Vagina (tissue), 2 donors: ENCODE data around the gene PLPP1.

Source experiments
- POLR2A ChIP-seq, 2 donors: fragments of 450-650 bp; IDR thresholded peaks; one replicate each; pipeline ENCODE4 v1.6.1; 2017; ENCODE audit warnings: antibody characterized with exemption in 2 of 2, mild to moderate bottlenecking in 2 of 2, moderate library complexity in 2 of 2
- TF ChIP-seq, protein P1 (sequence below), 3 experiments: fragments of 450-650 bp in 2 of 3; fragments of 200-600 bp in 1 of 3; sonication (generic) in 1 of 3; IDR thresholded peaks; one replicate each; pipeline ENCODE4 v1.5.1; 2017 to 2019; ENCODE audit warnings: antibody characterized with exemption in 3 of 3, mild to moderate bottlenecking in 2 of 3, moderate library complexity in 2 of 3

DNA sequence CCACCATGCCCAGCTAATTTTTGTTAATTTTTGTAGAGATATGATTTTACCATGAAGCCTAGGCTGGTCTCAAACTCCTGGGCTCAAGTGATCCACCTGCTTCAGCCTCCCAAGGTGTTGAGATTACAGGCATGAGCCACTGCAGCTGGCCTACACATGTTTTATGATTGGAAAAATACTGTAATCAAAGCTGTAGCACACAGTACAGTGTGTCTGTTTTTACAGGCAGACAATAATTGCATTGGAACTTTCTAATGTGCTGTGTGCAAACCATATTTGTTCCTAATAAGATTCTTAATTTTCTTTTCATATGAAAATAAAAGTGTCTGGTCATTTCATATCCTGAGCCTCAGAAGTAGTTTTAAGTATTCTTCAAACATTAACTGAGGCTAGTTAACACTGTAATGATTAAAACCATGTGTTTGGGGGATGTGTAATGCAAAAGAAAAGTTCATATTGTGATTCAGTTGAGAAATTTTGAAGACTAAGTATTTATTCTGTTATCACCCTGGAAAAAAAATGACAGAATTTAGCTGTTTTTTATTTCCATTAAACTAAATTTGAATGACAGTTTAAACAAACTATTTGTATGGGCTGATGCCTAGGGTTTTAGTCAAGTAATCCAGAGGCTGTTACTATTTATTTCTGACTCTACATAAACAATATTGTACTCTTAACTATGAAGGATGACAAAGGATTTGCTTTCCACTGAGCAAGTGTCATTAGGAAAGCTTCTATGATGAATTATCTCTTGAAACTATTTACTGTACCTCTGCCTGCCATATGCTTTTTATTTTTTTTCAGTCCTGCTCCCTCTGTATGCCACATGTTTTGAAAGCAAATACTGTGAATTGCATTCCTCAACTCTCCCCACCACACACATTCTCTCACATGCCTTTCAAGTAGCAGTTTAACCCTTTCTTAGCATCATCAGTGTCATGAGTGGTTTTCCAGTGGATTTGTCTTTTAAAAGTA lies 115.5 kb downstream of the PLPP1 start:
- TF ChIP-seq, protein P1, sequence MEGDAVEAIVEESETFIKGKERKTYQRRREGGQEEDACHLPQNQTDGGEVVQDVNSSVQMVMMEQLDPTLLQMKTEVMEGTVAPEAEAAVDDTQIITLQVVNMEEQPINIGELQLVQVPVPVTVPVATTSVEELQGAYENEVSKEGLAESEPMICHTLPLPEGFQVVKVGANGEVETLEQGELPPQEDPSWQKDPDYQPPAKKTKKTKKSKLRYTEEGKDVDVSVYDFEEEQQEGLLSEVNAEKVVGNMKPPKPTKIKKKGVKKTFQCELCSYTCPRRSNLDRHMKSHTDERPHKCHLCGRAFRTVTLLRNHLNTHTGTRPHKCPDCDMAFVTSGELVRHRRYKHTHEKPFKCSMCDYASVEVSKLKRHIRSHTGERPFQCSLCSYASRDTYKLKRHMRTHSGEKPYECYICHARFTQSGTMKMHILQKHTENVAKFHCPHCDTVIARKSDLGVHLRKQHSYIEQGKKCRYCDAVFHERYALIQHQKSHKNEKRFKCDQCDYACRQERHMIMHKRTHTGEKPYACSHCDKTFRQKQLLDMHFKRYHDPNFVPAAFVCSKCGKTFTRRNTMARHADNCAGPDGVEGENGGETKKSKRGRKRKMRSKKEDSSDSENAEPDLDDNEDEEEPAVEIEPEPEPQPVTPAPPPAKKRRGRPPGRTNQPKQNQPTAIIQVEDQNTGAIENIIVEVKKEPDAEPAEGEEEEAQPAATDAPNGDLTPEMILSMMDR (IDR thresholded peaks at IDR 0.05): no peak
- TF ChIP-seq POLR2A (IDR thresholded peaks at IDR 0.05): no peak
